OCI-LY7 (cell line): Measurements from ENCODE around the gene PDSS2. TPM values are rescaled to one million over a fixed set of nuclear protein-coding genes. Genes with fewer than 3 reads are reported as not detected.

Source experiments
- BruUV-seq: library from RNA; stranded (reverse); fragments of 400-500 nt; replicated peaks from 2 replicates; lab custom pipeline; 2021; lab: Mats Ljungman, UMichigan
- CTCF ChIA-PET: fragments of 300-600 bp; sonication (Branson Sonifier 250); formaldehyde crosslinking; loops from one replicate; lab custom pipeline; 2022; ENCODE audit warnings: antibody characterized with exemption; ENCODE audit not compliant: unreplicated experiment; lab: Charles Lee
- POLR2A ChIA-PET: fragments of 300-600 bp; sonication (Branson Sonifier 250); formaldehyde crosslinking; loops from one replicate; lab custom pipeline; 2022; ENCODE audit warnings: antibody characterized with exemption; lab: Charles Lee
- DNase-seq: peaks from one replicate; pipeline ENCODE4 v3.0.0-alpha.2; 2015; ENCODE audit warnings: low spot score
- H2AFZ ChIP-seq: fragments of 200-600 bp; sonication (generic), shearing (Covaris generic); 2 replicates; pipeline ENCODE4 v1.6.1; 2014; ENCODE audit warnings: mild to moderate bottlenecking, antibody characterized with exemption, low read length, moderate library complexity
- H3K27ac ChIP-seq: fragments of 200-600 bp; sonication (generic); 2 replicates; pipeline ENCODE4 v1.5.1; 2014; ENCODE audit warnings: mixed run types, low read depth, mild to moderate bottlenecking, moderate library complexity, low read length, inconsistent platforms; ENCODE audit not compliant: poor library complexity, severe bottlenecking
- H3K36me3 ChIP-seq: fragments of 200-600 bp; sonication (generic); 2 replicates; pipeline ENCODE4 v1.6.1; 2014; ENCODE audit warnings: mild to moderate bottlenecking, antibody characterized with exemption, low read length, moderate library complexity, mixed read lengths; ENCODE audit not compliant: insufficient read depth
- H3K4me1 ChIP-seq: fragments of 200-600 bp; sonication (generic); 2 replicates; pipeline ENCODE4 v1.5.1; 2014; ENCODE audit warnings: mild to moderate bottlenecking, low read length; ENCODE audit not compliant: insufficient read depth, poor library complexity, severe bottlenecking
- H3K4me2 ChIP-seq: fragments of 200-600 bp; sonication (generic); 2 replicates; pipeline ENCODE4 v1.6.1; 2014; ENCODE audit warnings: mild to moderate bottlenecking, low read length
- H3K4me3 ChIP-seq: fragments of 200-600 bp; sonication (generic); 2 replicates; pipeline ENCODE4 v1.5.1; 2014; ENCODE audit warnings: mild to moderate bottlenecking, low read depth, low read length; ENCODE audit not compliant: poor library complexity, severe bottlenecking
- H3K79me2 ChIP-seq: fragments of 200-600 bp; sonication (generic); 2 replicates; pipeline ENCODE4 v1.6.1; 2016; ENCODE audit warnings: low read depth, mild to moderate bottlenecking, low read length, moderate library complexity, mixed read lengths; ENCODE audit not compliant: insufficient read depth
- H3K9me2 ChIP-seq: fragments of 200-600 bp; sonication (generic); 2 replicates; pipeline ENCODE4 v1.6.1; 2016; ENCODE audit warnings: mild to moderate bottlenecking, low read length, mixed read lengths; ENCODE audit not compliant: insufficient read depth
- H3K9me3 ChIP-seq: fragments of 200-600 bp; sonication (generic); 2 replicates; pipeline ENCODE4 v1.6.1; 2014; ENCODE audit warnings: mild to moderate bottlenecking, mixed run types, low read length, mixed read lengths
- H4K20me1 ChIP-seq: fragments of 200-600 bp; sonication (generic); 2 replicates; pipeline ENCODE4 v1.6.1; 2014; ENCODE audit warnings: mild to moderate bottlenecking, antibody characterized with exemption, low read length, moderate library complexity, mixed read lengths; ENCODE audit not compliant: insufficient read depth
- EZH2phosphoT487 ChIP-seq: fragments of 200-600 bp; sonication (generic); IDR thresholded peaks from 2 replicates; pipeline ENCODE4 v1.6.1; 2018; ENCODE audit warnings: low read depth, borderline replicate concordance, mild to moderate bottlenecking, mixed run types, antibody characterized with exemption, low read length, moderate library complexity, mixed read lengths
- intact Hi-C: fragments of 100-400 bp; cut with micrococcal nuclease; formaldehyde crosslinking; loops from one replicate; pipeline ENCODE4 v1.10.0; 2022; ENCODE audit not compliant: unreplicated experiment
- total RNA-seq, 2 experiments: library from RNA; depleted of rRNA in 1 of 2; stranded (reverse); fragments of >200 nt in 1 of 2; shearing (Covaris generic) in 1 of 2; gene quantifications; 2 replicates each; pipeline ENCODE4 v1.2.3, GENCODE V29; 2014 to 2022
- TF ChIP-seq, protein P1 (sequence below): fragments of 200-600 bp; sonication (generic); conservative IDR thresholded peaks from 2 replicates; pipeline ENCODE4 v1.5.1; 2014; ENCODE audit warnings: mild to moderate bottlenecking, antibody characterized with exemption, low read length, moderate library complexity, mixed read lengths

PDSS2 gene
- total RNA-seq, 2 experiments from 2014 or later = 14.7 to 24.9 TPM

DNA sequence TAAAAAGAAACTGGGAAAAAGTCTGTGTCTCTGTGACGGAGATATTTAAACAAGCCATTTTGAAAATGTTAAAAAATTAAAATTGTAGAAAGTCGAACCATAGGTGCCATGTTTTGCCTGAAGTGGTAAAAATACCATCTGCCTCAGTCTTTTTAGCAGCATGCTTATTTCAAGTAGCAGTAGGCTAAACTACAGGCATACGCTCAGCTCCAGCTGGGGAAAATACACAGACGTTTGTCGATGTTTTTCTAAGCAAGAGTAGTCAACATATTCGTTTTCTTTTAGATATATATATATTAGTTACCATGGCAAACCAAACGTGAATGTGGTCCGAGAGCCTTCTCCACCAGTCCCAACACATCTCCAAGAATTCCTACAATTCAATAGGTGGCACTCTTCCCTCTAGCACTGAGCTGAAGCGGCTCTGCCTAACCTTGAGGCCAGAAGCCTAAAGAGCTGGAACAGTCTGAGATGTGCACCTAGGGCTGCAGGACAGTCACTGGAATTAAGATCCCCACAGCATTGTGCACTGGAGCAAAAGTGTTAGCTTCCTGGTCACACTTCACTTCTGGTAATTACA, 273.9 kb downstream of the PDSS2 start:
- Histone ChIP-seq H3K36me3 (no peaks in the 10 kb centered on the region), H3K9me2 (no peaks in the 10 kb centered on the region), H4K20me1 (no peaks in the 10 kb centered on the region), H3K27ac (no peak overlapping the region), H3K79me2 (no peaks in the 10 kb centered on the region), H3K4me3 (no peak overlapping the region), H3K9me3 (no peaks in the 10 kb centered on the region), H3K4me1 (no peaks in the 10 kb centered on the region), H2AFZ (no peak overlapping the region), H3K4me2 (no peak overlapping the region)
- POLR2A ChIA-PET = interaction anchor here (0.6 to 1.2 kb wide), 6 partner anchors 11 to 1051 kb away, joined by 3 to 4 read pairs (median 3); no protein-coding TSS in a partner anchor
- no peak for TF ChIP-seq EZH2phosphoT487
- TF ChIP-seq, protein P1, sequence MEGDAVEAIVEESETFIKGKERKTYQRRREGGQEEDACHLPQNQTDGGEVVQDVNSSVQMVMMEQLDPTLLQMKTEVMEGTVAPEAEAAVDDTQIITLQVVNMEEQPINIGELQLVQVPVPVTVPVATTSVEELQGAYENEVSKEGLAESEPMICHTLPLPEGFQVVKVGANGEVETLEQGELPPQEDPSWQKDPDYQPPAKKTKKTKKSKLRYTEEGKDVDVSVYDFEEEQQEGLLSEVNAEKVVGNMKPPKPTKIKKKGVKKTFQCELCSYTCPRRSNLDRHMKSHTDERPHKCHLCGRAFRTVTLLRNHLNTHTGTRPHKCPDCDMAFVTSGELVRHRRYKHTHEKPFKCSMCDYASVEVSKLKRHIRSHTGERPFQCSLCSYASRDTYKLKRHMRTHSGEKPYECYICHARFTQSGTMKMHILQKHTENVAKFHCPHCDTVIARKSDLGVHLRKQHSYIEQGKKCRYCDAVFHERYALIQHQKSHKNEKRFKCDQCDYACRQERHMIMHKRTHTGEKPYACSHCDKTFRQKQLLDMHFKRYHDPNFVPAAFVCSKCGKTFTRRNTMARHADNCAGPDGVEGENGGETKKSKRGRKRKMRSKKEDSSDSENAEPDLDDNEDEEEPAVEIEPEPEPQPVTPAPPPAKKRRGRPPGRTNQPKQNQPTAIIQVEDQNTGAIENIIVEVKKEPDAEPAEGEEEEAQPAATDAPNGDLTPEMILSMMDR = no peak
- intact Hi-C loops = no loop called here
- BruUV-seq = no TSS peak
- CTCF ChIA-PET = interaction anchor here (0.6 kb wide), 1 partner anchor 680 kb away, joined by 3 read pairs; no protein-coding TSS in a partner anchor
- DNase-seq = no peak

DNA sequence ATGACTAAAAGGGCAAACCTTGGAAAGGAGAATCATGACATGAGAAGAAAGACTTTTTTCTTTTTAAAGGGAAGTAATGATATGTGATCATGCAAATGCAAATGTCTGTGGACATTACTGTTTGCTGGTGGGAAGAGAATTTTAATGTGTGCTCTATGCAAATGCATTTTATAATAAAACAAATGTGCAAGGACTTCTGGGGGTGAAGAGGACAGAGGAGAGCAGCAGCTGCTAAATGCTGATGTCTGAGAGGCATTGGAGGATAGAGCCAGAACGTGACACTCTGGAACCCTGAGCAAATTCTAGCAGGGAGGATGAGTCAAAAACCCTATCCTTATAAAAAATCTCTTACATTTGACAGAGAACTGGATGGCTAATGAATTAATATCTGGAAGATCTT, 274.9 kb downstream of the PDSS2 start:
- H2AFZ ChIP-seq = no peak overlapping the region
- intact Hi-C loops = no loop called here
- TF ChIP-seq, protein P1 = no peak
- no peak for TF ChIP-seq EZH2phosphoT487
- no peak overlapping the region for H3K4me3 ChIP-seq
- CTCF ChIA-PET = no interaction called here
- POLR2A ChIA-PET = interaction anchor here (0.6 to 0.9 kb wide), 4 partner anchors 13 to 574 kb away, joined by 3 to 5 read pairs (median 3); no protein-coding TSS in a partner anchor
- no peak for DNase-seq
- no peak overlapping the region for H3K27ac ChIP-seq
- H3K79me2 ChIP-seq = no peaks in the 10 kb centered on the region
- BruUV-seq = no TSS peak
- no peaks in the 10 kb centered on the region for H3K36me3 ChIP-seq
- H3K9me3 ChIP-seq = no peaks in the 10 kb centered on the region
- H3K4me2 ChIP-seq = no peak overlapping the region
- no peaks in the 10 kb centered on the region for H3K9me2 ChIP-seq
- no peaks in the 10 kb centered on the region for H4K20me1 ChIP-seq
- H3K4me1 ChIP-seq = no peaks in the 10 kb centered on the region

DNA sequence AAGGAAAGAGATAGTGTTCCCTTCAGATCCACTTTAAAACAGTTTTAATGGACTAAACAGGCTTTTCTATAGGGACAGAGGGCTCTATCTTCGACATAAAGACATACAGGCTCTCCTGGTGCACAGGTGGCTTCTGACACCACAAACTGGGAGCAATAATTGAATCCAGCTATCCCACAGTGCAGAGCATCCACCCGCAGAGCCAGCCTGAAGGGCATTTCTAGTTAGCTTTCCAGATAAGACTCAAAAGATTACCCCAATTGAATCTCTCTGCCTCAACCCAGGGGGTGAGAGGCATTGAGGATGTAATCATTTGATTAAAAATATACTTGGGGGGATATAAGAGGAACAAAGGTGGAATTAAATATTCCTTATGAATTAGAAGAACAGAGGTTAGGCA, 279.3 kb downstream of the PDSS2 start:
- POLR2A ChIA-PET = interaction anchor here (0.7 kb wide), 1 partner anchor 21 kb away, joined by 3 read pairs; no protein-coding TSS in a partner anchor
- no peaks in the 10 kb centered on the region for H3K36me3 ChIP-seq
- H3K27ac ChIP-seq = no peak overlapping the region
- no peak overlapping the region for H3K4me3 ChIP-seq
- H3K9me2 ChIP-seq = no peaks in the 10 kb centered on the region
- no peaks in the 10 kb centered on the region for H4K20me1 ChIP-seq
- H3K79me2 ChIP-seq = no peaks in the 10 kb centered on the region
- TF ChIP-seq, protein P1 = no peak
- no peak for TF ChIP-seq EZH2phosphoT487
- no peaks in the 10 kb centered on the region for H3K4me1 ChIP-seq
- BruUV-seq = no TSS peak
- intact Hi-C loops = no loop called here
- no peak overlapping the region for H3K4me2 ChIP-seq
- H3K9me3 ChIP-seq = no peaks in the 10 kb centered on the region
- H2AFZ ChIP-seq = no peak overlapping the region
- CTCF ChIA-PET = no interaction called here
- no peak for DNase-seq
